Psoas muscle (tissue), 8 donors: ENCODE results near the gene SIRPD. TPM values are rescaled to one million over a fixed set of nuclear protein-coding genes. Genes with fewer than 3 reads are reported as not detected.

ENCODE experiments used
- ATAC-seq, 4 donors: fragments of 200-7000 bp; cut with Tn5 transposase; one replicate each; pipeline ENCODE4 v1.9.1; 2020; ENCODE audit warnings: moderate library complexity in 3 of 4, mild to moderate bottlenecking in 2 of 4
- DNase-seq, 2 donors: peaks; one replicate each; pipeline ENCODE4 v3.0.0-alpha.2; 2020
- H3K27ac ChIP-seq: fragments of 200-600 bp; one replicate; pipeline ENCODE4 v1.8.0; 2022
- H3K27me3 ChIP-seq, 3 donors: fragments of 200-600 bp in 1 of 3; one replicate each; pipeline versions ENCODE4 v1.6.1 to v1.8.0; 2013 to 2022; ENCODE audit warnings: low read length in 2 of 3, mild to moderate bottlenecking in 2 of 3, moderate library complexity in 1 of 3; ENCODE audit not compliant: insufficient read depth in 3 of 3
- H3K36me3 ChIP-seq, 2 donors: fragments of 200-600 bp in 1 of 2; one replicate each; pipeline versions ENCODE4 v1.6.1 to v1.8.0; 2013 to 2022; ENCODE audit warnings: low read depth in 1 of 2, mild to moderate bottlenecking in 1 of 2, moderate library complexity in 1 of 2; ENCODE audit not compliant: insufficient read depth in 1 of 2
- H3K4me1 ChIP-seq: fragments of 200-600 bp; one replicate; pipeline ENCODE4 v1.8.0; 2022
- H3K4me3 ChIP-seq: fragments of 200-600 bp; one replicate; pipeline ENCODE4 v1.8.0; 2022; ENCODE audit warnings: mild to moderate bottlenecking
- H3K9me3 ChIP-seq: fragments of 200-600 bp; one replicate; pipeline ENCODE4 v1.8.0; 2022
- WGBS, 3 donors: extraction: QIAGEN DNeasy Blood & Tissue Kit; methylation state at CpG; one replicate each; pipeline versions ENCODE4 v1.1.6 to v1.1.7; 2013; 5-methylcytosine and 5-hydroxymethylcytosine counted together
- intact Hi-C, 2 donors: fragments of 100-400 bp; cut with DNase I; formaldehyde crosslinking; loops; one replicate each; pipeline versions ENCODE4 v1.11.0 to v1.14.2; 2022
- long read RNA-seq, 2 donors: library from polyadenylated mRNA; unstranded; transcript quantifications; one replicate each; pipeline ENCODE4 v2.0.0, GENCODE V29; 2021
- polyA plus RNA-seq, 3 donors: library from polyadenylated mRNA; stranded (reverse); fragments of 200-250 nt; gene quantifications; one replicate each; pipeline ENCODE4 v1.2.3, GENCODE V29; 2013
- total RNA-seq, 4 donors: library from RNA; stranded (reverse); fragmentation: NEBNext Ultra II Directional in 2 of 4; extraction: Animal tissue kit (Norgen Biotek cat#: 25700) in 2 of 4; gene quantifications; one replicate each; pipeline versions ENCODE4 v1.2.1 to v1.2.4, GENCODE V29; 2021 to 2023
- TF ChIP-seq, protein P1 (sequence below): fragments of 200-600 bp; IDR thresholded peaks from one replicate; pipeline ENCODE4 v1.8.0; 2022; ENCODE audit warnings: antibody characterized with exemption
- donor health status: healthy with polysubstance abuse.
- donor health status: DM: no; HTN: no; CAD: no; lungs with moderate emphysema.
- donor health status: Bipolar disorder and iron deficiency.
- donor health status: healthy.
- donor health status: DM: yes; HTN: yes; CAD: no.
- donor health status: DM: no; HTN: no; CAD: no.
- donor health status: DM: no; HTN: no; CAD: no.
- donor health status: DM: yes; HTN: yes; CAD: no.

SIRPD gene
- total RNA-seq (not detected), polyA plus RNA-seq (not detected)
- long read RNA-seq, donor 1: 0 reads
- long read RNA-seq, donor 2: 0 reads

DNA sequence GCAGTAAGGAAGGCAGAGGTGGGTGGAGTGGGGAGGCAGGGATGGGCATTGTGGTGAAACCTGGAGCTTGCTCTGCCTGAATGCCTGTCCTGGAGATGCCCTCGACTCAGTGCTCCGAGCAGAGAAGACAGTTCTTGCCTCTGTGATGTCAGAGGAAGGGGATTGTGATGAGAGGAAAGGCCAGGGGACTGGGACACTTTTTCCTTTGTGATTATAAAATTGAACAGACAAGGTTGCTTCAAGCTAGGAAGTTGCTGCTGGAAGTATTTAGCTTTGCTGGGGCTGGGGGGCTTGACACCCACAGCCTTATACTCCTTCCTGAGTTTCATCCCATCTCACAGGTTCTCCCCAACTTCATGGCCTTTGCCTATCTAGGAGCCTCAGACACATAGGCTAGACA lies at the start of gene SIRPD:
TSS of gene SIRPD (minus strand) at position 101 of the 400 bp plus-strand sequence. CDS start at position 49, 52 bp downstream.
- no peak for ATAC-seq
- Histone ChIP-seq H3K9me3 (peaks cover 8% of the 10 kb centered on the region), H3K4me3 (no peak within 1 kb of the TSS), H3K4me1 (no peaks in the 10 kb centered on the region), H3K27me3 (peaks cover 0 to 2% (median 0%) of the 10 kb centered on the region in 3 donors), H3K27ac (no peak within 1 kb of the TSS), H3K36me3 (no peaks in the 10 kb centered on the region)
- 63 to 71% (median 68%) methylated on average over 2 of the region's 2 CpGs for WGBS, 3 donors
- intact Hi-C loops: no loop called here
- TF ChIP-seq, protein P1, sequence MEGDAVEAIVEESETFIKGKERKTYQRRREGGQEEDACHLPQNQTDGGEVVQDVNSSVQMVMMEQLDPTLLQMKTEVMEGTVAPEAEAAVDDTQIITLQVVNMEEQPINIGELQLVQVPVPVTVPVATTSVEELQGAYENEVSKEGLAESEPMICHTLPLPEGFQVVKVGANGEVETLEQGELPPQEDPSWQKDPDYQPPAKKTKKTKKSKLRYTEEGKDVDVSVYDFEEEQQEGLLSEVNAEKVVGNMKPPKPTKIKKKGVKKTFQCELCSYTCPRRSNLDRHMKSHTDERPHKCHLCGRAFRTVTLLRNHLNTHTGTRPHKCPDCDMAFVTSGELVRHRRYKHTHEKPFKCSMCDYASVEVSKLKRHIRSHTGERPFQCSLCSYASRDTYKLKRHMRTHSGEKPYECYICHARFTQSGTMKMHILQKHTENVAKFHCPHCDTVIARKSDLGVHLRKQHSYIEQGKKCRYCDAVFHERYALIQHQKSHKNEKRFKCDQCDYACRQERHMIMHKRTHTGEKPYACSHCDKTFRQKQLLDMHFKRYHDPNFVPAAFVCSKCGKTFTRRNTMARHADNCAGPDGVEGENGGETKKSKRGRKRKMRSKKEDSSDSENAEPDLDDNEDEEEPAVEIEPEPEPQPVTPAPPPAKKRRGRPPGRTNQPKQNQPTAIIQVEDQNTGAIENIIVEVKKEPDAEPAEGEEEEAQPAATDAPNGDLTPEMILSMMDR: no peak
- DNase-seq: no peak

DNA sequence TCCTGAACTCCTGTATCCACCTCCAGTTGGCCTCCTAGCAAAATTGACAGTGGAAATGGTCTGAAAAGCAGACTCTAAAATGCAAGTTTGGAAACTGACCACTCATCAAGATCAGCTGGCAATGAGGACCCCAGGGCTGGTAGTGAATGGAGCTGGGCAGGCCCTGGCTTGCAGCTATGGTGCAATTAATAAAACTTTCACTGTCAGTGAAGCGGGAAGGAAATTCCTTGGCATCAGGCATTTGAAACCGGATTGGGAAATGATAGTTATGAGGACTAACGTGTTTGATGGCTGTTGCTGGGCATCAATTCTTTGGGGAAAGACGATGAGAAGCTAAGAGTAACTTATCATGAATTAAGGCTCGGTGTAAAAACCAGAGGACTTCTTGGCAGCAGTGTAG lies 43.2 kb upstream of the SIRPD start:
- intact Hi-C loops: no loop called here
- TF ChIP-seq, protein P1: no peak
- 62% methylated on average over 5 of the region's 5 CpGs; no CpG with 5 or more reads in 2 of the 3 donors for WGBS, 3 donors
- Histone ChIP-seq H3K4me3 (no peak overlapping the region), H3K36me3 (no peaks in the 10 kb centered on the region), H3K27me3 (no peaks in the 10 kb centered on the region), H3K9me3 (no peaks in the 10 kb centered on the region), H3K4me1 (no peaks in the 10 kb centered on the region), H3K27ac (no peak overlapping the region)
- ATAC-seq (no peak), DNase-seq (no peak)

DNA sequence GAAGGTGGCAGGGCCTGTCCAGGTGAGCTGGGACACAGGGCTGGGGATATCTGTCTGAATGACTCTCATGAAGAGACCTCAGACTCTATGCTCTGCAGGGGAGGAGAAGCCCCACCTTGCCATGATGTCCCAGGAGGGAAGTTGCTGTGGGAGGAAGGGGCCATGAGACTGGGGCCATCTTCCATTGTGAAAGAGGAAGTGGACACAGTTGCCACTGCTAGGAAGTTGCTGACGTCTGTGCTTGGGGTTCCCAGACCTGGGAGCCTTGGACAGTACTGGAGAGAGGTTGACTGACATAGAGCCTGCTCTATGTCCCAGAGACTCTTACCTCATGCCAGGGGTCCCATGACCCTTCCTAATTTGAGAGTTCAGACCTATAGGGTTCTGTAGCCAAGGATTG lies 37.8 kb upstream of the SIRPD start:
- Histone ChIP-seq H3K27ac (no peak overlapping the region), H3K4me1 (no peaks in the 10 kb centered on the region), H3K36me3 (no peaks in the 10 kb centered on the region), H3K27me3 (no peaks in the 10 kb centered on the region), H3K4me3 (no peak overlapping the region), H3K9me3 (no peaks in the 10 kb centered on the region)
- DNase-seq (no peak), ATAC-seq (no peak)
- TF ChIP-seq, protein P1: no peak
- intact Hi-C loops: no loop called here
- 59% methylated on average over 1 of the region's 1 CpG; no CpG with 5 or more reads in 2 of the 3 donors for WGBS, 3 donors

GRCh38 chr20:1588533-1589460 lies 31.3 kb upstream of the SIRPD start:
- 49% methylated on average over 9 of the region's 9 CpGs; no CpG with 5 or more reads in 2 of the 3 donors for WGBS, 3 donors
- no peaks in the 10 kb centered on the region for H3K27me3 ChIP-seq
- no peaks in the 10 kb centered on the region for H3K4me1 ChIP-seq
- no peaks in the 10 kb centered on the region for H3K36me3 ChIP-seq
- DNase-seq (no peak), ATAC-seq (no peak)
- H3K9me3 ChIP-seq: no peaks in the 10 kb centered on the region
- TF ChIP-seq, protein P1: no peak
- no peak overlapping the region for H3K4me3 ChIP-seq
- intact Hi-C loops: no loop called here
- H3K27ac ChIP-seq: no peak overlapping the region
